Upper lobe of left lung (tissue), 4 donors: ENCODE data around the gene TMEM223.

Experiments
- POLR2AphosphoS5 ChIP-seq, 2 donors: sonication (generic); formaldehyde crosslinking; IDR thresholded peaks; one replicate each; pipeline ENCODE4 v1.5.1; 2017; ENCODE audit warnings: antibody characterized with exemption in 2 of 2
- TF ChIP-seq, protein P1 (sequence below), 6 experiments: fragments of 450-650 bp in 4 of 6; fragments of 200-600 bp in 2 of 6; sonication (generic) in 2 of 6; IDR thresholded peaks; one replicate each; pipeline ENCODE4 v1.5.1; 2016 to 2019; ENCODE audit warnings: antibody characterized with exemption in 6 of 6

DNA sequence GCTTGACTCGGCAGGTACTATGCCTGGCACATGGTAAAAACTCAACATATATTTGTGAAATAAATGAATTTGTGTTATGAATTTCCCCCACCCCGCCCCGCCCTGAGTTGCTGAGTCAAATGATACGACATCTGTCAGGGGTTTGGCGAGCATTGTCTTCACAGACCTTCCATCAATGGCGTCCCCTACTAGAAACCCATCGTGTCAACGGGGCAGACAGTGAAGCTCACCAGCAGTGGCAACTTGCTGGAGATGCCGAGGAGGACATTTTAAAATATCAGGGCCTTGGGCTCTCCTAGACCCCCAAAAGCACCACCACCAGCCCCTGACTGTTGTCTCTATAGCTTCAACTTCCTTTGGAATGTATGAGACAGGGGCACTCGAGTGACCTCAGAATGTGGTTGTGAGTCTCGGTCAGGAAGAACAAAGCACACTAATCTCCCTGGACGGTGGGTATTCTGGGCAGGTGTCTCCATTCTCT, 14.2 kb upstream of the TMEM223 start:
- TF ChIP-seq, protein P1, sequence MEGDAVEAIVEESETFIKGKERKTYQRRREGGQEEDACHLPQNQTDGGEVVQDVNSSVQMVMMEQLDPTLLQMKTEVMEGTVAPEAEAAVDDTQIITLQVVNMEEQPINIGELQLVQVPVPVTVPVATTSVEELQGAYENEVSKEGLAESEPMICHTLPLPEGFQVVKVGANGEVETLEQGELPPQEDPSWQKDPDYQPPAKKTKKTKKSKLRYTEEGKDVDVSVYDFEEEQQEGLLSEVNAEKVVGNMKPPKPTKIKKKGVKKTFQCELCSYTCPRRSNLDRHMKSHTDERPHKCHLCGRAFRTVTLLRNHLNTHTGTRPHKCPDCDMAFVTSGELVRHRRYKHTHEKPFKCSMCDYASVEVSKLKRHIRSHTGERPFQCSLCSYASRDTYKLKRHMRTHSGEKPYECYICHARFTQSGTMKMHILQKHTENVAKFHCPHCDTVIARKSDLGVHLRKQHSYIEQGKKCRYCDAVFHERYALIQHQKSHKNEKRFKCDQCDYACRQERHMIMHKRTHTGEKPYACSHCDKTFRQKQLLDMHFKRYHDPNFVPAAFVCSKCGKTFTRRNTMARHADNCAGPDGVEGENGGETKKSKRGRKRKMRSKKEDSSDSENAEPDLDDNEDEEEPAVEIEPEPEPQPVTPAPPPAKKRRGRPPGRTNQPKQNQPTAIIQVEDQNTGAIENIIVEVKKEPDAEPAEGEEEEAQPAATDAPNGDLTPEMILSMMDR (IDR thresholded peaks at IDR 0.05): no peak
- TF ChIP-seq POLR2AphosphoS5 (IDR thresholded peaks at IDR 0.05): no peak
